Body of pancreas (tissue), 4 donors: ENCODE results near the gene RNF215. TPM values are rescaled to one million over a fixed set of nuclear protein-coding genes. Genes with fewer than 3 reads are reported as not detected.

Experiments
- ATAC-seq: fragments of 150-250 bp; one replicate; pipeline ENCODE4 v1.9.1; 2016
- DNase-seq, 4 donors: peaks; one replicate each; pipeline ENCODE4 v3.0.0-alpha.2; 2019
- H3K27ac ChIP-seq, 4 donors: fragments of 200-600 bp; sonication (generic); 1 replicate in 3 of 4; 2 replicates in 1 of 4; pipeline versions ENCODE4 v1.5.1 to v1.6.1; 2016 to 2019; ENCODE audit warnings: mild to moderate bottlenecking in 1 of 4, mixed read lengths in 1 of 4, moderate library complexity in 1 of 4
- H3K27me3 ChIP-seq, 2 donors: fragments of 200-600 bp; sonication (generic); one replicate each; pipeline ENCODE4 v1.6.0; 2016; ENCODE audit warnings: mild to moderate bottlenecking in 1 of 2
- H3K36me3 ChIP-seq, 2 donors: fragments of 200-600 bp; sonication (generic); replicated peaks in 1 of 2; 2 replicates each; pipeline ENCODE4 v1.5.1; 2016; ENCODE audit warnings: low read depth in 2 of 2; ENCODE audit not compliant: insufficient read depth in 1 of 2
- H3K4me1 ChIP-seq: fragments of 200-600 bp; sonication (generic); one replicate; pipeline ENCODE4 v1.6.0; 2016
- H3K4me3 ChIP-seq, 2 donors: fragments of 200-600 bp; sonication (generic); 1 replicate in 1 of 2; 2 replicates in 1 of 2; pipeline ENCODE4 v1.5.1; 2016 to 2019
- H3K9me3 ChIP-seq, 3 donors: fragments of 200-600 bp; sonication (generic); 1 replicate in 2 of 3; 2 replicates in 1 of 3; pipeline ENCODE4 v1.5.1; 2016
- POLR2A ChIP-seq, 3 donors: fragments of 450-650 bp; IDR thresholded peaks; one replicate each; pipeline ENCODE4 v1.6.1; 2016; ENCODE audit warnings: antibody characterized with exemption in 3 of 3, mild to moderate bottlenecking in 2 of 3
- WGBS, 2 donors: methylation state at CpG; one replicate each; pipeline ENCODE4 v1.1.5; 2017; 5-methylcytosine and 5-hydroxymethylcytosine counted together
- intact Hi-C: fragments of 100-400 bp; cut with DNase I; formaldehyde crosslinking; loops from one replicate; pipeline ENCODE4 v1.15.1; 2023
- total RNA-seq, 2 donors: library from RNA; depleted of rRNA; stranded (reverse); fragments of >200 nt; gene quantifications; one replicate each; pipeline ENCODE4 v1.1.0, GENCODE V29; 2016
- TF ChIP-seq, protein P1 (sequence below), 7 experiments: fragments of 450-650 bp in 4 of 7; fragments of 200-600 bp in 3 of 7; sonication (generic) in 3 of 7; IDR thresholded peaks; one replicate each; pipeline ENCODE4 v1.5.1; 2016 to 2019; ENCODE audit warnings: antibody characterized with exemption in 7 of 7

RNF215 gene
- total RNA-seq, 2 donors from 2014 or later: 13.8 to 14.0 TPM

DNA sequence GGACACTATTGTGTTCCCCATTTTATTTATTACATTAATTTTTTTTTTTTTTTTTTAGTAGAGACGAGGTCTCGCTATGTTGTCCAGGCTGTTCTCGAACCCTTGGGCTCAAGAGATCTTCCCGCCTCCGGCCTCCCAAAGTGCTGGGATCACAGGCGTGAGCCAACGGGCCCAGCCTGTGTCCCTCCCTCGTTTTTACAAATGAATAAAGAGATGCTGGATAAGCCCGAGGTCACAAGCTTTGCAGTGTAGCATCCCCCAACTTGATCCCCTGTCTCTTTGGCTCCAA lies 38.1 kb upstream of the RNF215 start:
- ATAC-seq: no peak
- intact Hi-C loops: no loop called here

DNA sequence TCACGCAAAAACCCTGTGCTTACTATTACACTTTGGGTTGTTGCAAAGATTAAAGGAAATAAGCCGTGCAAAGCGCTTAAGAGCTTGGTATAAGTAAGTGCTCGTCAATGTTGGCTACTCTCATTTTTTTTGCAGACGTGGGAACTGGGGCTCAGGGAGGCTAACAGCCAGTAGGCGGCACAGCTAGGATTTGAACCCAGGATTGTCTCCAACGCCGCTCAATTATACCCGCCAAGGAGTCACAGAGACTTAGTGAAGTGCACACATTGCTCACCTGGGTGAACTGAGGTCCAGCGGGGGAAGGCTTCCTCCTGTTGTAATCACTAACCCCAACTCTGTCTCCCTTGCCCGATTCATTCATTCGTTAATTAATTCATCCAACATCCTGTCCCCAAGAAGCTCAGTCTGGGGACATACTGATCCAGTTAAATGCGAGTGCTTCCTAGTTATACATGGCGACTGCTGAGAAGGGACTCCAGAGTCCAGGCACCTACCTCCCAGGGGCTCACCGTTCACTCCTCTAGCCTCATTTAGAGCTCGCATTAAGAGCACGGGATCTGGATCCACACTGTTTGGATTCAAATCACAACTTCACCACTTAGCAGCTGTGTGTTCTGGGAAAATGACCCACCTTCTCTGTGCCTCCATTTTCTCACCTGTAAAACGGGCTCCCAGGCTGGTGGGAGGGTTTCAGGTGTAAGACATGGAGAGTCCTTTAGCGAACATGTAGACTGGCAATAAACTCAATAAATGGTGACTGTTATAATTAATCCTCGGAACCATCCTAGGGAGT lies 37.5 kb upstream of the RNF215 start:
- intact Hi-C loops: no loop called here
- ATAC-seq (no peak), DNase-seq (peak in 1 of 4 donors; percentile 23)
- no peaks in the 10 kb centered on the region for H3K36me3 ChIP-seq
- peak overlapping the region; percentile 94 to 97 (median 96) for H3K27ac ChIP-seq
- no peaks in the 10 kb centered on the region for H3K9me3 ChIP-seq
- WGBS, 2 donors: 38 to 40% methylated on average over 20 of the region's 20 CpGs
- TF ChIP-seq POLR2A (IDR thresholded peaks at IDR 0.05): no peak
- TF ChIP-seq, protein P1, sequence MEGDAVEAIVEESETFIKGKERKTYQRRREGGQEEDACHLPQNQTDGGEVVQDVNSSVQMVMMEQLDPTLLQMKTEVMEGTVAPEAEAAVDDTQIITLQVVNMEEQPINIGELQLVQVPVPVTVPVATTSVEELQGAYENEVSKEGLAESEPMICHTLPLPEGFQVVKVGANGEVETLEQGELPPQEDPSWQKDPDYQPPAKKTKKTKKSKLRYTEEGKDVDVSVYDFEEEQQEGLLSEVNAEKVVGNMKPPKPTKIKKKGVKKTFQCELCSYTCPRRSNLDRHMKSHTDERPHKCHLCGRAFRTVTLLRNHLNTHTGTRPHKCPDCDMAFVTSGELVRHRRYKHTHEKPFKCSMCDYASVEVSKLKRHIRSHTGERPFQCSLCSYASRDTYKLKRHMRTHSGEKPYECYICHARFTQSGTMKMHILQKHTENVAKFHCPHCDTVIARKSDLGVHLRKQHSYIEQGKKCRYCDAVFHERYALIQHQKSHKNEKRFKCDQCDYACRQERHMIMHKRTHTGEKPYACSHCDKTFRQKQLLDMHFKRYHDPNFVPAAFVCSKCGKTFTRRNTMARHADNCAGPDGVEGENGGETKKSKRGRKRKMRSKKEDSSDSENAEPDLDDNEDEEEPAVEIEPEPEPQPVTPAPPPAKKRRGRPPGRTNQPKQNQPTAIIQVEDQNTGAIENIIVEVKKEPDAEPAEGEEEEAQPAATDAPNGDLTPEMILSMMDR (IDR thresholded peaks at IDR 0.05): peak in 1 of 7 experiments; percentile 1
- H3K27me3 ChIP-seq: no peaks in the 10 kb centered on the region
- H3K4me3 ChIP-seq: no peak overlapping the region
- peaks cover 43% of the 10 kb centered on the region for H3K4me1 ChIP-seq

More for the DNA sequence above, 38.1 kb upstream of the RNF215 start:
- Histone ChIP-seq H3K9me3 (no peaks in the 10 kb centered on the region), H3K27ac (peak overlapping the region; percentile 68 to 87 (median 78)), H3K4me3 (peak overlapping the region; percentile 32), H3K27me3 (no peaks in the 10 kb centered on the region), H3K4me1 (peaks cover 43% of the 10 kb centered on the region), H3K36me3 (no peaks in the 10 kb centered on the region)
- 3 to 5% methylated on average over 9 of the region's 9 CpGs for WGBS, 2 donors
- no peak for DNase-seq
- TF ChIP-seq POLR2A (IDR thresholded peaks at IDR 0.05): no peak

DNA sequence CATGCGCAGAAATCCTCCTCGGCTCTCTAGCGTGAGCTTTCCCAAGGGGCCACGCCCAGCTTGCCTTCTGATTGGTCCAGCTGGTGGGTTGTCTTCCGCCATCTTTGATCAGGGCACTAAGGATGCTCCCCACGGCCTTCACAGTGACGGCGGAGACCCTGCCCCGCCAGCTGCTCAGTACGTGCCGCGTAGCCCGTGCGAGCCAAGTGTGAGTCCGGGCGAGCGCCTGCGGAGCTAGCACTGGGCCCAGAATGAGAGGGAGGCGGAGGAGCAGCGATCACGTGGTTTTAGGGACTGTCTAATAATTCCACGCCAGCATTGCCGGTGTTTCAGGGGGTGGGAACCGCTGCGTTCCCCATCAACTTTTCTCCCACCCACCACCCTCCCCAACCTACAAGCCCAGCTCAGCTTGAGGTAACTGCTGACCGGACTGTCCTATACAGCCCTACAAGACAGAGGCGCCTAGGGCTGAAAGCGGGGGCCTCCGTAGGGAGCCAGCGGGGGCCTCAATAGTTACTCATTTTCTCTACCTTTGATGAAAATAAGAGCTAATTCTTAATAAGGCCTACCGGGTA lies 36.8 kb upstream of the RNF215 start:
- intact Hi-C loops: no loop called here
- Histone ChIP-seq H3K9me3 (no peaks in the 10 kb centered on the region), H3K27me3 (no peaks in the 10 kb centered on the region), H3K36me3 (no peaks in the 10 kb centered on the region), H3K4me1 (peaks cover 47% of the 10 kb centered on the region), H3K4me3 (peak overlapping the region in 1 of 2 donors; percentile 20), H3K27ac (peak overlapping the region; percentile 94 to 97 (median 96))
- TF ChIP-seq POLR2A (IDR thresholded peaks at IDR 0.05): peak; percentile 77 to 83 (median 78)
- TF ChIP-seq, protein P1 (IDR thresholded peaks at IDR 0.05): peak in 1 of 7 experiments; percentile 1
- ATAC-seq: peak; percentile 88
- peak; percentile 98 to 100 (median 100) for DNase-seq
- WGBS, 2 donors: 2% methylated on average over 24 to 30 of the region's 31 CpGs

DNA sequence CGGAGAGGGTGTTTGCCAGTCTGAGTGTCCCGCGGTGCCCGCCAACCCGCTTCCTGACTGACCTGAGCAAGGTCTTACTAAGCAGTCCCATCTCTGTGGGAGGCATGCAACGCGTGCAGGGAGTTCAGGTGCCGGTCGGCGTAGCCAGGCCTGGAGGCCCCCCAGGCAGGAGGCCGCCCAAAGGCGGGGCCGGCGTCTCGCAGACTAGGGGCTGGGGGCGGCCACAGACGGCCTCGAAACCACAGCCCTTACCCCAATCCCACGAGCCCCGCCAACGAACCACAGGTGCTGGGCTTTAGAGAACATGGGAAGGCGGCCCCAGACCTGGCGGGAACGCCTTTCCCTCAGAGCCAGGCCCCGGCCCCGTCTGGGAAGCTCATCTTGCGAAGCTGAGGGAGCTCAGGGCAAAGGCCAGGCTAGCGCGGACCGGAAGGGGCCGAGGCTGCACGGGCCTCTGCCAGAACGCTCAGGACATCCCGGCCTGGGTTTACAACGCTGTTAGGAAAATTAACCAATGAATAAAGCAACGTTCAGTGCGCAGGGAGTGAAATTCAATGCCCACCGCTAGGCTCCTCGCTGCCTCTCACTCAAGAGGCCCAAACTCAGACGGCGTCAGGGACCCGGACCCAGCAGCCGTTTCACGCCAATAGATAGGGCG lies 36.2 kb upstream of the RNF215 start:
- peak in 1 of 4 donors; percentile 63 for DNase-seq
- peak overlapping the region; percentile 20 for H3K4me3 ChIP-seq
- intact Hi-C loops: no loop called here
- ATAC-seq: peak; percentile 60
- no peaks in the 10 kb centered on the region for H3K9me3 ChIP-seq
- H3K27ac ChIP-seq: peak overlapping the region; percentile 94 to 97 (median 96)
- no peaks in the 10 kb centered on the region for H3K27me3 ChIP-seq
- no peaks in the 10 kb centered on the region for H3K36me3 ChIP-seq
- peaks cover 53% of the 10 kb centered on the region for H3K4me1 ChIP-seq
- WGBS, 2 donors: 0% methylated on average over 11 to 45 of the region's 45 CpGs
- peak; percentile 91 to 95 (median 95) for TF ChIP-seq POLR2A (IDR thresholded peaks at IDR 0.05)
- TF ChIP-seq, protein P1 (IDR thresholded peaks at IDR 0.05): peak in 3 of 7 experiments; percentile 15 to 36 (median 24)
